Right forelimb (tissue), 1 donor: Measurements from ENCODE around the gene MLYCD.
"Not testable (repeated sequence)": the region's sequence is repeated elsewhere in the genome, so short reads cannot be mapped to it uniquely, and the experiment has no call there.

ENCODE experiments used
- DNase-seq: peaks from one replicate; pipeline ENCODE4 v3.0.0-alpha.2; 2018

The MLYCD gene

GRCh38 chr16:83942074-83942473, 43.2 kb downstream of the MLYCD start:
- no peak for DNase-seq

- no peak for DNase-seq
Measured at GRCh38 chr16:83942815-83943515, 44.0 kb downstream of the MLYCD start.

GRCh38 chr16:83943516-83944050, 44.7 kb downstream of the MLYCD start:
- no peak for DNase-seq

- DNase-seq = no peak
Measured at GRCh38 chr16:83945587-83945986, 46.7 kb downstream of the MLYCD start.

GRCh38 chr16:83946154-83946780, 47.4 kb downstream of the MLYCD start:
- DNase-seq = no peak

- DNase-seq = no peak
Measured at GRCh38 chr16:83946781-83947566, 48.1 kb downstream of the MLYCD start.

- DNase-seq = no peak
Measured at GRCh38 chr16:83947642-83948234, 48.8 kb downstream of the MLYCD start.

- DNase-seq = no peak
Measured at GRCh38 chr16:83948914-83949723, 50.2 kb downstream of the MLYCD start.

- DNase-seq = no peak
Measured at GRCh38 chr16:83949724-83950001, 50.7 kb downstream of the MLYCD start.

GRCh38 chr16:83950862-83951399, 52.0 kb downstream of the MLYCD start:
- DNase-seq = not testable (repeated sequence)

- no peak for DNase-seq
Measured at GRCh38 chr16:83951544-83951943, 52.6 kb downstream of the MLYCD start.

- DNase-seq = no peak
Measured at GRCh38 chr16:83952587-83952939, 53.6 kb downstream of the MLYCD start.

- DNase-seq = peak; percentile 85
Measured at GRCh38 chr16:83952940-83953795, 54.3 kb downstream of the MLYCD start, which contains the start of gene OSGIN1. Gene OSGIN1, plus strand, starts transcription at chr16:83953240. Its CDS starts 4,432 bp downstream, at chr16:83957672.

- DNase-seq = no peak
Measured at GRCh38 chr16:83953796-83954576, 55.1 kb downstream of the MLYCD start.

- DNase-seq = no peak
Measured at GRCh38 chr16:83954577-83955016, 55.7 kb downstream of the MLYCD start.

GRCh38 chr16:83955218-83956130, 56.6 kb downstream of the MLYCD start:
- no peak for DNase-seq

- DNase-seq = peak; percentile 85
Measured at GRCh38 chr16:83956336-83957289, 57.7 kb downstream of the MLYCD start.

- no peak for DNase-seq
Measured at GRCh38 chr16:83957296-83957855, 58.5 kb downstream of the MLYCD start.
